H1 (cell line): ENCODE results near the gene SGK2. TPM values are rescaled to one million over a fixed set of nuclear protein-coding genes. Genes with fewer than 3 reads are reported as not detected.

Source experiments
- CTCF ChIA-PET: fragments of 300-600 bp; sonication (Branson Sonifier 250); formaldehyde crosslinking; loops from one replicate; lab custom pipeline; 2021; ENCODE audit not compliant: partially characterized antibody; lab: Charles Lee
- POLR2A ChIA-PET: fragments of 300-600 bp; sonication (Branson Sonifier 250); formaldehyde crosslinking; loops from one replicate; lab custom pipeline; 2021; ENCODE audit warnings: inconsistent platforms; ENCODE audit not compliant: partially characterized antibody; lab: Charles Lee
- DNase-seq, 2 experiments: peaks; one replicate each; pipeline versions ENCODE4 v3.0.0 to v3.0.0-alpha.2; 2010 to 2022; ENCODE audit warnings: low spot score in 2 of 2, low read depth in 1 of 2, mixed read lengths in 1 of 2
- FAIRE-seq: peaks from 2 replicates; lab custom pipeline; 2011; peaks lifted over from hg19 to GRCh38; lab: Jason Lieb, UNC
- H2AFZ ChIP-seq: 2 replicates; pipeline ENCODE4 v1.8.1; 2012; ENCODE audit warnings: low read length, inconsistent platforms
- H2AK5ac ChIP-seq: 2 replicates; pipeline ENCODE4 v1.6.1; 2013; ENCODE audit warnings: low read depth, low read length
- H2BK120ac ChIP-seq: replicated peaks from 2 replicates; pipeline ENCODE3; 2013; ENCODE audit warnings: low read depth, low read length, inconsistent platforms
- H2BK12ac ChIP-seq: 2 replicates; pipeline ENCODE4 v1.6.1; 2013; ENCODE audit warnings: low read depth, low read length
- H2BK15ac ChIP-seq: 2 replicates; pipeline ENCODE4 v1.6.1; 2013; ENCODE audit warnings: low read length
- H2BK20ac ChIP-seq: 2 replicates; pipeline ENCODE4 v1.6.1; 2013; ENCODE audit warnings: low read length
- H2BK5ac ChIP-seq: 2 replicates; pipeline ENCODE4 v1.6.1; 2013; ENCODE audit warnings: low read depth, low read length
- H3K14ac ChIP-seq: 2 replicates; pipeline ENCODE4 v1.6.1; 2013; ENCODE audit warnings: inconsistent platforms; ENCODE audit not compliant: insufficient read length
- H3K18ac ChIP-seq: 2 replicates; pipeline ENCODE4 v1.6.1; 2013; ENCODE audit warnings: low read length; ENCODE audit errors: extremely low read depth
- H3K23ac ChIP-seq: 2 replicates; pipeline ENCODE4 v1.6.1; 2013; ENCODE audit warnings: inconsistent platforms; ENCODE audit not compliant: insufficient read length
- H3K23me2 ChIP-seq: 2 replicates; pipeline ENCODE4 v1.6.1; 2013; ENCODE audit warnings: low read depth, low read length
- H3K27ac ChIP-seq: 2 replicates; pipeline ENCODE4 v1.6.1; 2011; ENCODE audit warnings: low read depth, low read length, inconsistent platforms
- H3K27me3 ChIP-seq, 4 experiments: replicated peaks in 1 of 4; 1 replicate in 1 of 4; 2 replicates in 3 of 4; pipeline versions ENCODE4 v1.6.1 to v1.8.1; 2011 to 2013; ENCODE audit warnings: low read length in 3 of 4, mild to moderate bottlenecking in 3 of 4, inconsistent platforms in 2 of 4, mixed read lengths in 2 of 4, moderate library complexity in 1 of 4; ENCODE audit not compliant: control insufficient read depth in 3 of 4, insufficient read depth in 3 of 4; ENCODE audit errors: extremely low read depth in 1 of 4
- H3K36me3 ChIP-seq, 4 experiments: 2 replicates each; pipeline versions ENCODE4 v1.6.1 to v1.8.1; 2011 to 2013; ENCODE audit warnings: mild to moderate bottlenecking in 4 of 4, low read length in 3 of 4, moderate library complexity in 2 of 4, control low read depth in 1 of 4, inconsistent platforms in 1 of 4; ENCODE audit not compliant: insufficient read depth in 4 of 4, control insufficient read depth in 2 of 4
- H3K4ac ChIP-seq: replicated peaks from 2 replicates; pipeline ENCODE3; 2013; ENCODE audit warnings: low read length, low read depth, mixed read lengths, inconsistent platforms; ENCODE audit not compliant: insufficient read length
- H3K4me1 ChIP-seq, 4 experiments: replicated peaks in 1 of 4; 1 replicate in 1 of 4; 2 replicates in 3 of 4; pipeline versions ENCODE4 v1.6.1 to v1.8.1; 2011 to 2013; ENCODE audit warnings: low read length in 3 of 4, inconsistent platforms in 2 of 4, mixed read lengths in 1 of 4; ENCODE audit not compliant: insufficient read depth in 4 of 4, control insufficient read depth in 3 of 4
- H3K4me2 ChIP-seq, 2 experiments: 2 replicates each; pipeline versions ENCODE4 v1.6.1 to v1.8.1; 2011 to 2013; ENCODE audit warnings: low read depth in 2 of 2, low read length in 2 of 2, control low read depth in 1 of 2, inconsistent platforms in 1 of 2, mild to moderate bottlenecking in 1 of 2; ENCODE audit not compliant: insufficient read depth in 1 of 2
- H3K4me3 ChIP-seq, 4 experiments: fragments of 200-600, 300-600 bp in 1 of 4; sonication (generic), shearing (Covaris generic), sonication (Bioruptor Twin) in 1 of 4; 2 replicates each; pipeline versions ENCODE4 v1.5.1 to v1.8.1; 2011 to 2016; ENCODE audit warnings: low read length in 4 of 4, low read depth in 3 of 4, control low read depth in 2 of 4, inconsistent platforms in 2 of 4, mild to moderate bottlenecking in 2 of 4, mixed read lengths in 1 of 4, moderate library complexity in 1 of 4; ENCODE audit not compliant: insufficient read depth in 2 of 4; ENCODE audit errors: extremely low read depth in 1 of 4
- H3K56ac ChIP-seq: replicated peaks from 2 replicates; pipeline ENCODE3; 2013; ENCODE audit warnings: low read depth, mild to moderate bottlenecking, mixed read lengths, low read length, inconsistent platforms; ENCODE audit not compliant: insufficient read length
- H3K79me1 ChIP-seq: 2 replicates; pipeline ENCODE4 v1.6.1; 2013; ENCODE audit warnings: low read depth, low read length, control low read depth
- H3K79me2 ChIP-seq, 2 experiments: 2 replicates each; pipeline versions ENCODE4 v1.6.1 to v1.8.1; 2012 to 2013; ENCODE audit warnings: low read length in 2 of 2, mild to moderate bottlenecking in 2 of 2, inconsistent platforms in 1 of 2; ENCODE audit not compliant: insufficient read depth in 2 of 2, control insufficient read depth in 1 of 2
- H3K9ac ChIP-seq, 4 experiments: replicated peaks in 1 of 4; 1 replicate in 1 of 4; 2 replicates in 3 of 4; pipeline versions ENCODE4 v1.6.1 to v1.8.1; 2011 to 2013; ENCODE audit warnings: low read depth in 3 of 4, low read length in 3 of 4, control low read depth in 2 of 4, mild to moderate bottlenecking in 2 of 4, moderate library complexity in 2 of 4, inconsistent platforms in 1 of 4; ENCODE audit errors: extremely low read depth in 1 of 4
- H3K9me3 ChIP-seq, 2 experiments: 2 replicates each; pipeline versions ENCODE4 v1.6.1 to v1.8.1; 2012 to 2013; ENCODE audit warnings: mild to moderate bottlenecking in 2 of 2, moderate library complexity in 2 of 2, control low read depth in 1 of 2, inconsistent platforms in 1 of 2, low read depth in 1 of 2, low read length in 1 of 2, mixed read lengths in 1 of 2; ENCODE audit not compliant: insufficient read depth in 2 of 2
- H4K20me1 ChIP-seq, 2 experiments: replicated peaks in 1 of 2; 2 replicates each; pipeline versions ENCODE3 to v1.8.1; 2011 to 2013; ENCODE audit warnings: inconsistent platforms in 2 of 2, low read length in 2 of 2, mild to moderate bottlenecking in 1 of 2; ENCODE audit not compliant: insufficient read depth in 2 of 2, control insufficient read depth in 1 of 2
- H4K5ac ChIP-seq: 2 replicates; pipeline ENCODE4 v1.6.1; 2013; ENCODE audit warnings: low read length, low read depth, mixed read lengths, inconsistent platforms; ENCODE audit not compliant: insufficient read length
- H4K8ac ChIP-seq: 2 replicates; pipeline ENCODE4 v1.8.0; 2013; ENCODE audit warnings: mild to moderate bottlenecking, moderate library complexity, low read length, inconsistent platforms; ENCODE audit not compliant: insufficient read depth; ENCODE audit errors: extremely low read depth
- H4K91ac ChIP-seq: replicated peaks from 2 replicates; pipeline ENCODE3; 2013; ENCODE audit warnings: low read length, mixed read lengths, inconsistent platforms; ENCODE audit not compliant: insufficient read length
- BRCA1 ChIP-seq: IDR thresholded peaks from 2 replicates; pipeline ENCODE4 v1.6.1; 2012; ENCODE audit warnings: low read depth, low read length, improper control_type of control experiment
- CTCF ChIP-seq, 3 experiments: IDR thresholded peaks; 1 replicate in 2 of 3; 2 replicates in 1 of 3; pipeline versions ENCODE4 v1.5.1 to v1.6.1; 2011; ENCODE audit warnings: low read length in 3 of 3, mild to moderate bottlenecking in 3 of 3, inconsistent platforms in 2 of 3, low read depth in 1 of 3, moderate library complexity in 1 of 3; ENCODE audit not compliant: insufficient read depth in 1 of 3; ENCODE audit errors: control extremely low read depth in 1 of 3
- GTF2F1 ChIP-seq: IDR thresholded peaks from 2 replicates; pipeline ENCODE4 v1.6.1; 2012; ENCODE audit warnings: low read depth, low read length, improper control_type of control experiment, borderline replicate concordance
- MAX ChIP-seq: IDR thresholded peaks from 2 replicates; pipeline ENCODE4 v1.6.1; 2012; ENCODE audit warnings: inconsistent platforms
- POLR2AphosphoS5 ChIP-seq: IDR thresholded peaks from 2 replicates; pipeline ENCODE4 v1.6.1; 2011; ENCODE audit warnings: low read depth, low read length
- POU5F1 ChIP-seq: IDR thresholded peaks from 2 replicates; pipeline ENCODE4 v1.6.1; 2011; ENCODE audit warnings: low read depth, mild to moderate bottlenecking, low read length, moderate library complexity
- SRF ChIP-seq: IDR thresholded peaks from 2 replicates; pipeline ENCODE4 v1.6.1; 2011; ENCODE audit warnings: mild to moderate bottlenecking, low read depth, low read length, moderate library complexity
- TAF7 ChIP-seq: optimal IDR thresholded peaks from 2 replicates; pipeline ENCODE3; 2011; ENCODE audit warnings: low read depth, mild to moderate bottlenecking, inconsistent platforms, low read length, moderate library complexity, borderline replicate concordance
- TBP ChIP-seq: IDR thresholded peaks from 2 replicates; pipeline ENCODE4 v1.6.1; 2011; ENCODE audit warnings: low read depth, low read length, improper control_type of control experiment
- TCF12 ChIP-seq: IDR thresholded peaks from 2 replicates; pipeline ENCODE4 v1.6.1; 2011; ENCODE audit warnings: low read depth, mild to moderate bottlenecking, low read length
- USF2 ChIP-seq: IDR thresholded peaks from 2 replicates; pipeline ENCODE4 v1.6.1; 2011; ENCODE audit warnings: low read length, improper control_type of control experiment
- WGBS, 2 experiments: shearing (Covaris generic) in 1 of 2; methylation state at CpG; one replicate each; pipeline versions ENCODE4 v1.1.6 to v1.1.7; 2013 to 2015; ENCODE audit warnings: low lambda C conversion rate in 2 of 2, mixed read lengths in 2 of 2, inconsistent platforms in 1 of 2, low coverage in 1 of 2, missing lambda C conversion rate in 1 of 2; ENCODE audit not compliant: insufficient replicate concordance in 2 of 2, insufficient coverage in 1 of 2, insufficient read length in 1 of 2; ENCODE audit errors: extremely low coverage in 1 of 2, missing lambda C conversion rate in 1 of 2; 5-methylcytosine and 5-hydroxymethylcytosine counted together
- polyA plus RNA-seq, 7 experiments: library from polyadenylated mRNA; depleted of rRNA in 3 of 7; stranded (reverse) in 5 of 7; unstranded in 2 of 7; fragments of >200 nt in 5 of 7; fragments of 200-250 nt in 2 of 7; gene quantifications; 1 replicate in 5 of 7; 2 replicates in 1 of 7; 4 replicates in 1 of 7; pipeline versions ENCODE4 v1.2.1 to v1.2.3, GENCODE V29; 2011 to 2013; ENCODE audit warnings: missing spikeins in 2 of 7, mixed read lengths in 2 of 7
- total RNA-seq: library from RNA; stranded (reverse); fragmentation: NEBNext Ultra II Directional; extraction: Animal tissue kit (Norgen Biotek cat#: 25700); gene quantifications from 2 replicates; pipeline ENCODE4 v1.2.1, GENCODE V29; 2021

Gene SGK2
- total and polyA plus RNA-seq, 2 of the 8 experiments (the other 6 are each of a cell fraction or from before 2014, with no cell fraction given): 0.21 TPM; not detected in 1

GRCh38 chr20:43544501-43544900, 14.3 kb upstream of the SGK2 start:
- no peaks in the 10 kb centered on the region for H3K4me1 ChIP-seq
- H3K79me2 ChIP-seq: no peaks in the 10 kb centered on the region
- H3K9me3 ChIP-seq: peaks cover 0 to 7% of the 10 kb centered on the region in 2 experiments; a peak in 2 of 4 replicates
- ChIA-PET POLR2A (no interaction called here), CTCF (interaction anchor here (0.7 to 2.7 kb wide), 2 partner anchors 8 to 727 kb away, joined by 4 to 13 read pairs; no protein-coding TSS in a partner anchor)
- FAIRE-seq: no peak
- 94% methylated on average over 9 of the region's 9 CpGs; no CpG with 5 or more reads in 1 of the 2 experiments for WGBS, 2 experiments
- H4K5ac ChIP-seq: no peak overlapping the region
- no peak overlapping the region for H2BK20ac ChIP-seq
- H3K14ac ChIP-seq: no peak overlapping the region
- H2BK120ac ChIP-seq: no peak overlapping the region
- no peak overlapping the region for H4K8ac ChIP-seq
- DNase-seq: no peak
- no peak overlapping the region for H3K27ac ChIP-seq
- no peak overlapping the region for H2BK5ac ChIP-seq
- no peak overlapping the region for H2BK12ac ChIP-seq
- no peak overlapping the region for H3K18ac ChIP-seq
- no peak overlapping the region for H3K4ac ChIP-seq
- no peak overlapping the region for H3K4me2 ChIP-seq
- H3K23ac ChIP-seq: no peak overlapping the region
- no peaks in the 10 kb centered on the region for H4K20me1 ChIP-seq
- H2BK15ac ChIP-seq: no peak overlapping the region
- H2AFZ ChIP-seq: no peak overlapping the region
- no peak overlapping the region for H3K9ac ChIP-seq
- no peak overlapping the region for H2AK5ac ChIP-seq
- H3K36me3 ChIP-seq: peaks cover 0 to 9% (median 4%) of the 10 kb centered on the region in 4 experiments; a peak in 6 of 8 replicates
- H4K91ac ChIP-seq: no peak overlapping the region
- H3K56ac ChIP-seq: no peak overlapping the region
- no peak overlapping the region for H3K4me3 ChIP-seq
- H3K79me1 ChIP-seq: no peaks in the 10 kb centered on the region
- H3K27me3 ChIP-seq: no peaks in the 10 kb centered on the region
- peaks cover 2% of the 10 kb centered on the region; the same call in 1 of the 2 replicates for H3K23me2 ChIP-seq
- TF ChIP-seq BRCA1 (no peak), MAX (no peak), CTCF (IDR thresholded peaks at IDR 0.05; ENCODE audit: control extremely low read depth in 1 of 3, insufficient read depth in 1 of 3, low read depth in 1 of 3, low read length in 3 of 3) (no peak), TBP (no peak), GTF2F1 (no peak), TAF7 (no peak), SRF (no peak), TCF12 (no peak), POU5F1 (no peak), POLR2AphosphoS5 (no peak), USF2 (no peak)
